COLO829 (cell line): ENCODE data around the gene OCEL1.
"Not testable (repeated sequence)": the region's sequence is repeated elsewhere in the genome, so short reads cannot be mapped to it uniquely, and the experiment has no call there.

ENCODE experiments used
- DNase-seq: peaks from one replicate; pipeline ENCODE4 v3.0.0; 2012; ENCODE audit warnings: low spot score

The OCEL1 gene

GRCh38 chr19:17226002-17226933 lies at the start of gene OCEL1:
Gene OCEL1 (plus strand): TSS chr19:17226226. CDS start chr19:17226248, 22 bp downstream.
- DNase-seq, result peak; percentile 99

- no peak for DNase-seq
Measured at GRCh38 chr19:17178291-17178690, 47.7 kb upstream of the OCEL1 start.

- DNase-seq, result no peak
Measured at GRCh38 chr19:17180997-17181702, 44.9 kb upstream of the OCEL1 start.

GRCh38 chr19:17183271-17183761 lies 42.7 kb upstream of the OCEL1 start:
- no peak for DNase-seq

- DNase-seq, result no peak
Measured at GRCh38 chr19:17183858-17184321, 42.1 kb upstream of the OCEL1 start.

GRCh38 chr19:17184371-17184841 lies 41.6 kb upstream of the OCEL1 start:
- DNase-seq, result no peak

GRCh38 chr19:17185590-17185989 lies 40.4 kb upstream of the OCEL1 start:
- no peak for DNase-seq

GRCh38 chr19:17191736-17192135 lies 34.3 kb upstream of the OCEL1 start:
- DNase-seq, result not testable (repeated sequence)

GRCh38 chr19:17192751-17193150 lies 33.3 kb upstream of the OCEL1 start:
- no peak for DNase-seq

- DNase-seq, result no peak
Measured at GRCh38 chr19:17194608-17195007, 31.4 kb upstream of the OCEL1 start.

- no peak for DNase-seq
Measured at GRCh38 chr19:17195106-17195505, 30.9 kb upstream of the OCEL1 start.

GRCh38 chr19:17196610-17197009 lies 29.4 kb upstream of the OCEL1 start:
- DNase-seq, result no peak

GRCh38 chr19:17197666-17198065 lies 28.4 kb upstream of the OCEL1 start:
- no peak for DNase-seq

GRCh38 chr19:17200408-17201079 lies 25.5 kb upstream of the OCEL1 start:
- no peak for DNase-seq

- DNase-seq, result peak; percentile 49
Measured at GRCh38 chr19:17202249-17202648, 23.8 kb upstream of the OCEL1 start.

- no peak for DNase-seq
Measured at GRCh38 chr19:17202713-17203112, 23.3 kb upstream of the OCEL1 start.

- DNase-seq, result peak; percentile 27
Measured at GRCh38 chr19:17205237-17206140, 20.5 kb upstream of the OCEL1 start.

- DNase-seq, result no peak
Measured at GRCh38 chr19:17206736-17207581, 19.1 kb upstream of the OCEL1 start.

- peak; percentile 77 for DNase-seq
Measured at GRCh38 chr19:17209126-17210036, 16.6 kb upstream of the OCEL1 start.
